GM19328 (cell line): ENCODE results near the gene LASP1NB.
"Not testable (repeated sequence)": the region's sequence is repeated elsewhere in the genome, so short reads cannot be mapped to it uniquely, and the experiment has no call there.

ENCODE experiments used
- ATAC-seq: cut with Tn5 transposase; IDR thresholded peaks from one replicate; pipeline ENCODE4 v1.9.1; 2021; ENCODE audit warnings: mild to moderate bottlenecking, moderate library complexity; ENCODE audit not compliant: unreplicated experiment

Gene LASP1NB

DNA sequence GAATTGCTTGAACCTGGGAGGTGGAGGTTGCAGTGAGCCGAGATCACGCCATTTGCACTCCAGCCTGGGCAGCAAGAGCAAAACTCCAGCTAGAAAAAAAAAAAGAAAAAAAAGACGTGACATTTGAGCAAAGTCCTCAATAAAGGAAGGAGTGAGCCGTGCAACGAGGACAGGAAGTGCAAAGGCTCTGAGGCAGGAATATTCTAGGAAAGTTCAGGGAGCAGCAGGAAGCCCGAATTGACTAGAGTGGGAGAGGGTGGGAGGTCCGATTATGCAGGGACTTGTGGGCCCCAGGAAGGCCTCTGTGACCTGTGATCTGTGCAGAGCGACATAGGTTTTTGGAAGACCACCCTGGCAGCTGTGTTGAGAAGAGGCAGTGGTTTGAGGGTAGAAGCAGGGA lies 8.6 kb upstream of the LASP1NB start:
- ATAC-seq = no peak

DNA sequence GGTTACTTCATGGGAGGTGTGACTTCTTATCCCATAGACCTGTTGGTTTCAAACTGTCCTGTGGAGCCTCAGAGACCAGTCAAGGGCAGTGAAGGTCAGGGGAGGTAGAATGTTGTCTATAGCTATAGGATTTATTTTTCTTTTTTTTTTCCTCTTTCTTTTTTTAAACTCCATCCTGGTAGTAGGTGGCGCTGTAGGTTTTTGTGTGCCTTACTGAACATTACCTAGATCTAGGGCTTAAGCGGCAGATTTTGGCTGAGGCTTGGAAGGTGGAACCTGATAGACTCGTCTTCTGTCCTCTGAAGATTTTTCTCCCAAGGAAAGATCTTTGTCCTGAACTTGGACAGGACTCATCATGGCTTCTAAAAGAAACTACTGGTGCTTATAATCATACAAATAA lies 8.2 kb upstream of the LASP1NB start:
- no peak for ATAC-seq

DNA sequence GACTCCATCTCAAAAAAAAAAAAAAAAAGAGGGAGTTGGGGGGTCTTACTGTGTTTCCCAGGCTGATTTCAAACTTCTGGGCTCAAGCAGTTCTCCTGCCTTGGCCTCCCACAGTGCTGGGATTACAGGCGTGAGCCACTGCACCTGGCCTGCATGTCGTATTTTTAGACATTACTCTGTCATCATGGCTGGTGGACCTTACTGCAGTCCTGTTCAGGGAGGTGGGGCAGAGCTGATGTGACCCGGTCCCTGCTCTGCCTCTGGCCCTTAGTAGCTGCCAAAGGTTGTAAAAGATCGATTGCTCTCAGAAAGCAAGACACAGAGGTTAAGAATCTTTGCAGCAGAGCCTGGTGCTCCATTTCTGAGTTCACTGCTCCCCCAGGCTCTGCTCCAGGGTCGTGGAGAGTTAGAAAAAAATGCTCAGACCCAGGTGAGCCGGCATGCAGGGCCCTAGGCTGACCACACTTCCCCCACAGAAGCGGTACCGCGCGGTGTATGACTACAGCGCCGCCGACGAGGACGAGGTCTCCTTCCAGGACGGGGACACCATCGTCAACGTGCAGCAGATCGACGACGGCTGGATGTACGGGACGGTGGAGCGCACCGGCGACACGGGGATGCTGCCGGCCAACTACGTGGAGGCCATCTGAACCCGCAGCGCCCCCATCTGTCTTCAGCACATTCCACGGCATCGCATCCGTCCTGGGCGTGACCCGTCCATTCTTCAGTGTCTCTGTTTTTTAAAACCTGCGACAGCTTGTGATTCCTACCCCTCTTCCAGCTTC lies 7.1 kb upstream of the LASP1NB start:
- no peak for ATAC-seq

DNA sequence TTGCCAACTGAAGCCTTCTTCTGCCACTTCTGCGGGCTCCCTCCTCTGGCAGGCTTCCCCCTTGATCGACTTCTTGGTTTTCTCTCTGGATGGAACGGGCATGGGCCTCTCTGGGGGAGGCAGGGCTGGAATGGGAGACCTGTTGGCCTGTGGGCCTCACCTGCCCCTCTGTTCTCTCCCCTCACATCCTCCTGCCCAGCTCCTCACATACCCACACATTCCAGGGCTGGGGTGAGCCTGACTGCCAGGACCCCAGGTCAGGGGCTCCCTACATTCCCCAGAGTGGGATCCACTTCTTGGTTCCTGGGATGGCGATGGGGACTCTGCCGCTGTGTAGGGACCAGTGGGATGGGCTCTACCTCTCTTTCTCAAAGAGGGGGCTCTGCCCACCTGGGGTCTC lies 6.5 kb upstream of the LASP1NB start:
- no peak for ATAC-seq

DNA sequence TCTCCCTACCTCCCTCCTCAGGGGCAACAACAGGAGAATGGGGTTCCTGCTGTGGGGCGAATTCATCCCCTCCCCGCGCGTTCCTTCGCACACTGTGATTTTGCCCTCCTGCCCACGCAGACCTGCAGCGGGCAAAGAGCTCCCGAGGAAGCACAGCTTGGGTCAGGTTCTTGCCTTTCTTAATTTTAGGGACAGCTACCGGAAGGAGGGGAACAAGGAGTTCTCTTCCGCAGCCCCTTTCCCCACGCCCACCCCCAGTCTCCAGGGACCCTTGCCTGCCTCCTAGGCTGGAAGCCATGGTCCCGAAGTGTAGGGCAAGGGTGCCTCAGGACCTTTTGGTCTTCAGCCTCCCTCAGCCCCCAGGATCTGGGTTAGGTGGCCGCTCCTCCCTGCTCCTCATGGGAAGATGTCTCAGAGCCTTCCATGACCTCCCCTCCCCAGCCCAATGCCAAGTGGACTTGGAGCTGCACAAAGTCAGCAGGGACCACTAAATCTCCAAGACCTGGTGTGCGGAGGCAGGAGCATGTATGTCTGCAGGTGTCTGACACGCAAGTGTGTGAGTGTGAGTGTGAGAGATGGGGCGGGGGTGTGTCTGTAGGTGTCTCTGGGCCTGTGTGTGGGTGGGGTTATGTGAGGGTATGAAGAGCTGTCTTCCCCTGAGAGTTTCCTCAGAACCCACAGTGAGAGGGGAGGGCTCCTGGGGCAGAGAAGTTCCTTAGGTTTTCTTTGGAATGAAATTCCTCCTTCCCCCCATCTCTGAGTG lies 5.9 kb upstream of the LASP1NB start:
- ATAC-seq = no peak

DNA sequence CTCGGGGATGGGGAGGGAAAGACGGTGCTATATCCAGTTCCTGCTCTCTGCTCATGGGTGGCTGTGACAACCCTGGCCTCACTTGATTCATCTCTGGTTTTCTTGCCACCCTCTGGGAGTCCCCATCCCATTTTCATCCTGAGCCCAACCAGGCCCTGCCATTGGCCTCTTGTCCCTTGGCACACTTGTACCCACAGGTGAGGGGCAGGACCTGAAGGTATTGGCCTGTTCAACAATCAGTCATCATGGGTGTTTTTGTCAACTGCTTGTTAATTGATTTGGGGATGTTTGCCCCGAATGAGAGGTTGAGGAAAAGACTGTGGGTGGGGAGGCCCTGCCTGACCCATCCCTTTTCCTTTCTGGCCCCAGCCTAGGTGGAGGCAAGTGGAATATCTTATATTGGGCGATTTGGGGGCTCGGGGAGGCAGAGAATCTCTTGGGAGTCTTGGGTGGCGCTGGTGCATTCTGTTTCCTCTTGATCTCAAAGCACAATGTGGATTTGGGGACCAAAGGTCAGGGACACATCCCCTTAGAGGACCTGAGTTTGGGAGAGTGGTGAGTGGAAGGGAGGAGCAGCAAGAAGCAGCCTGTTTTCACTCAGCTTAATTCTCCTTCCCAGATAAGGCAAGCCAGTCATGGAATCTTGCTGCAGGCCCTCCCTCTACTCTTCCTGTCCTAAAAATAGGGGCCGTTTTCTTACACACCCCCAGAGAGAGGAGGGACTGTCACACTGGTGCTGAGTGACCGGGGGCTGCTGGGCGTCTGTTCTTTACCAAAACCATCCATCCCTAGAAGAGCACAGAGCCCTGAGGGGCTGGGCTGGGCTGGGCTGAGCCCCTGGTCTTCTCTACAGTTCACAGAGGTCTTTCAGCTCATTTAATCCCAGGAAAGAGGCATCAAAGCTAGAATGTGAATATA lies 4.8 kb upstream of the LASP1NB start:
- ATAC-seq = no peak

DNA sequence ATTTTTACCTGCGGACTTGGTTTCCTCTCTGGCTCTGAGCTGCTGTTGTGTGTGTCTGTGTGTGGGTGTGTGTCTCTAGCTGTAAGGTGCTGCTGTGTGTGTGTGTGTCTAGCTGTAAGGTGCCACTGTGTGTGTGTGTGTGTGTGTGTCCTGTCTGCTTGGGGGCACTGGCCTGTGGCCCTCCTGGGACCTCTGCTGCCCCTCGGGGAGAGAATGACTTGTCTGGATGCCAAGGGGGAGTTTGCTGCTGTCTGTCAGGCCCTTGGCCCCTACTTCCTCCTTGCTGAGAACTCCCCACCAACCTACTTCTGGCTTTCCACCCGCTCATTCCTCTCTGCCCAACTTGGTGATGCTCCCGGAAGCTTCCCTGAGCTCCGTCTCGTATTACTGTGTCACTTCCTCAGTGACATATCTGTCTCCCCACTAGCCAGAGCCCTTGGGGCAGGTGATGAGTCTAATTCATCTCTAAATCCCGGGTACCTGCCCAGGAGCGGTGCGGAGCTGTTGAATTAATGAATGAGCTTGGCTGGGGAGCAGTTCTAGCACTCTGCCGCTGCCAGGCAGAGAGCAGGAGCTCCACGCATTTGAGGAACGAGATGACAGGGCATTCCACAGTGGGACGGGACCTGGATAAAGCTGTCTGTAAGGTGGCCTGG lies 3.5 kb upstream of the LASP1NB start:
- ATAC-seq = no peak

DNA sequence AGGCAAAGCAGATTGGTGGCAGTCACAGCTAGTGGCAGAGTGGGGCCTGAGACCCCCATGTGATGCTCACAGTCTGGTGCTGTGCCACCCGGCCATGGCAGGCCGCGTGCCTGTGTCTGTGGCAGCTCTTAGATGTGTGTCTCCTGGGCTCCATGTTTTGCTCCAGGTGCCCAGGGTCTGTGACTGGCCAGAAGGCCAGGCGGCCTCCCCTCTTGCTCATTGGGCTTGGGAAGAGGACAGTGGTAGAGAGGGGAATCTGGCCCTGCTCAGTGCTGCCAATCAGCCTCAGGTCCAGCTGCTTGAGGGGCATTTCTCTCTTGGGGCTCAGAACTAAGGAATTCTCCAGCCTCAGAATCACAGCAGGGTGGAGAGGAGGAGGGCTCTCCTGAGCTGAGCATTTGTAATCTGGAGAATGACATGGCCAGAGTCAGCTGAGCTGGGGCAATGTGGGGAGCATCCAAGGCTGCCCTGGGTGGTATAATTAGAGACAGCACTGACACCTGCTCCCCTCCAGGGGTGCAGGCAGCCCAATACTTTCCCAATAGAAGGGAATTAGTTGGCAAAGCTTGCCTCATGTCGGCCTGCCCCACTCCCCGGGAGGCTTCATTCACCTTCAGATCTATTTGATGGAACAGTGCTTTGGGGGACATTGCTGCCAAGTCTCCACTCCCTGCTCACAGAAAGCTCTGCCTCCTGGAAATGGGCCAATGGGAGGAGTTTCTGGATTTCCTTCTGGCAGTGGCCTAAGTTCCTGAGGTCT lies 2.7 kb upstream of the LASP1NB start:
- no peak for ATAC-seq

DNA sequence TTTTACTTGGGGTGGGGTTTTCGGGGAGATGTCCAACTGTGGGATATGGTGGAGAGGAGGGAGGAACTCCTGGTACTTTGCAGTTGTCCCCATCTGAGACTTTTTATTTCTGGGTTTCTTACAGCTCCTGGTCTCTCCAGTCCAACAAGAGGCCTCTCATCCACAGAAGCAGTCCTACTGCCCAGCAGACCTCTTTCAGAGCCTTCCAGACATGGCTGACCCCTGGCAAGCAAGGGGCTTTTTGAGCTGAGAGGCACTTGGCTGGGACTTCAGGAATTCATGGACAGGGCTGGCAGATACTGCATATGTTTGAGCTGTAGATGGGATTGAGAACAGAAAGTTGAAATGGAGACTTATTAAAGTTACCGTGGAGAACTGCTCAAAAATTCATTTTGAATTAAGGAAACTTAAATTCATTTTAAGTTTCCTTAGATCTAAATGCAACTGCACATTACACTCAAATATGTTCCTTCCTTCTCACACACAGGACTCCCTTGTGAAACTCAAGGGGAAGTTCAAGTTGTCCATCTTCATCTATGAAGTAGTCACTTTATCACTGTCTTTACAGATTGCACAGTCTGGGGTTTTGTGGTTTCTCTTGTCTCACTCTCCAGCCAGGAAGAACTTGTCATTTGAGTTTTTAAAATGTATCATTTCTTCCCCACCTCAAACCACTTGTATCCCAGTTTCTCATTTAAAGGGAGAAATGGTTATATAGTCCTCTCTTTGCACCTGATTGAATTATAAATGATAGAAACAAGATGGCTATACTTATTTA lies 1.1 kb downstream of the LASP1NB start:
- no peak for ATAC-seq

DNA sequence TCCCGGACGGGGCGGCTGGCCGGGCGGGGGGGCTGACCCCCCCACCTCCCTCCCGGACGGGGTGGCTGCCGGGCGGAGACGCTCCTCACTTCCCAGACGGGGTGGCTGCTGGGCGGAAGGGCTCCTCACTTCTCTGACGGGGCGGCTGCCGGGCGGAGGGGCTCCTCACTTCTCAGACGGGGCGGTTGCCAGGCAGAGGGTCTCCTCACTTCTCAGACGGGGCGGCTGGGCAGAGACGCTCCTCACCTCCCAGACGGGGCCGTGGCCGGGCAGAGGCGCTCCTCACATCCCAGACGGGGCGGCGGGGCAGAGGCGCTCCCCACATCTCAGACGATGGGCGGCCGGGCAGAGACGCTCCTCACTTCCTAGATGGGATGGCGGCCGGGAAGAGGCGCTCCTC lies 5.4 kb downstream of the LASP1NB start:
- ATAC-seq = not testable (repeated sequence)

DNA sequence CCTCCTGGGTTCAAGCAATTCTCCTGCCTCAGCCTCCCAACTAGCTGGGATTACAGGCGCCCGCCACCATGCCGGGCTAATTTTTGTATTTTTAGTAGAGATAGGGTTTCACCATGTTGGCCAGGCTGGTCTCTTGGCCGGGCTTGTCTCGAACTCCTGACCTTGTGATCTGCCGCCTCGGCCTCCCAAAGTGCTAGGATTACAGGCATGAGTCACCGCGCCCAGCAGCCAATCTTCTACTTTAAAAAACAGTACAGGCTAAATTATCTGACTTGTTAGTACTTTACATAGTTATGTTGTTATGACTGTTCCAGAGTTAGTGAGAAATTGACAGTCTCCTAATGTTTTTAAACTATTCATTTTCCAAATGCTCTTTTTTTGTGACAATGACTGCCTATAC lies 8.5 kb downstream of the LASP1NB start:
- ATAC-seq = not testable (repeated sequence)

DNA sequence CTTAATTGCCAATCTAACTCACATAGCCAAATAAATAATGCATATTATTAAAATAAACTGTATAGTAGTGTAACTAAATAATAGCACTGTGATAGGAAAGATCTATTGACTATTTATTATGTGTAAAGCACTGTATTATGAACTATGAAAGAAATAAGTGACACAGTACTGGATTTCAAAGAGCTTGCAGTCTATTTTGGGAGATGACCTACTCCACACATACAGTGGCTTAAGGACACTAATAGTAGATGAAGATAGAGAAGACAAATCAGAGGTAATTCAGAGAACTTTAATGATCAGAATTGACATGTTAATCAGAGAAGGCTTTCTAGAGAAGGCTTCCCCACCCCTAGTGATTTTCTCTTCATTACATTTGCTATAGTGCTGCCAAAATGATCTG lies 14.6 kb downstream of the LASP1NB start:
- ATAC-seq = no peak

DNA sequence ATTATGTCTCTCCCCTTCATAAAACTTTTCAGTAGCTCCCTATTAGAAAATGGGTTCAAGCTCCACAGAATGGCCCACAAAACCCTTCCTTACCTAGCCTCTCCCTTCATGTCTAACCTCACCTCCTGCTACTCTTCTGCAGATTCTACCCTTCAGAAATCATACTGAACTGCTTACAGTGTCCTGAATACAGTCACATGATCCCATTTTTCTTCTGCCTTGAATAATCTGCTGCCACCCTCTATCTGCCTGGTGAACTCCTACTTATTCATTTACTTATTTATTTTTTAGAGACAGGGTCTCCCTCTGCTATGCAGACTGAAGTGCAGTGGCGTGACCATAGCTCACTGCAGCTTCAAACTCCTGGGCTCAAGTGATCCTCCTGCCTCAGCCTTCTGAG lies 15.0 kb downstream of the LASP1NB start:
- ATAC-seq = no peak

DNA sequence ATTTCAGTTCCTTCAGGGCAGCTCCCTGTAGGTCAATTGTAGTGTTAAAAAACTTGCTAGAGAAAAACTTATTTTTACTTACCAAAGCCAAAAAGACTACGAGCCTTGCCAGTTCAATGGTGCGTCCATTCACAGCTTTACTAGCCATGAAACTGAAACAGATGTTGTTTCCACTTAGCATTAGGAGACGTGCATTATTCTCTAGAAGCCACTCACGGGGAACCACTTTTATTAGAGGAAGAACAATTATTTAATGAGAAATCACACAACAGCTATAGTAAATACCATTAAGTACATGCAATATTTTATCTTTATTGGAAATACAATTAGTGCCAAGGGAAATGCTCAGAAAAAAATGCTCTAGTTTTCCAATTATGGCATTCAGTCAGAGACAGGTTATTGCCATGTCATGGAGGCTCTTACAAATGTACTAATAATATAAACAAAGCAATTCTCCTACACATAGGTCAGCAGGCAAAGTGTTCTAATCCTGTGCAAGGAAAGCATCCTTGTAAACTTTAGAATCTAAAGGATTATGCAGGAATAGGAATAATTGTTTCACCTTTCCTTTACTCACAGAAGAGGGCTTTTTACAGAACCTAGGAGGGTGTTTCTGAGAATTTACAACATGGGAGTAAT lies 17.4 kb downstream of the LASP1NB start:
- no peak for ATAC-seq

DNA sequence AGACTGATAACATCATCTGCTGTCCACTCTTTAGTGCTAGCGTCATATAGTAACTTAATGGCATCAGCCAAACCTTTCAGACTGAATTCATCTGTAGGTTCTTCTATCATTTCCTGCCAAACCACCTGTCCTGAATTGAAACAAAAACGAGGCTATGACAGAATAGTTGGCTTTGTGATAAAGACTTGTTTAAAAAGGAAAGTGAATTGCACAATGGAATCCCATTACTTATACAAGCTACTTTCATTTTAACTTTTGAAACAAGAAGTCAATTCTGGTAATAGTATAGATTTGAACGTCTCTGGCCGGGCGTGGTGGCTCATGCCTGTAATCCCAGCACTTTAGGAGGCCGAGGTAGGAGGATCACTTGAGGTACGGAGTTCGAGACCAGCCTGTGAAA lies 18.2 kb downstream of the LASP1NB start:
- no peak for ATAC-seq

DNA sequence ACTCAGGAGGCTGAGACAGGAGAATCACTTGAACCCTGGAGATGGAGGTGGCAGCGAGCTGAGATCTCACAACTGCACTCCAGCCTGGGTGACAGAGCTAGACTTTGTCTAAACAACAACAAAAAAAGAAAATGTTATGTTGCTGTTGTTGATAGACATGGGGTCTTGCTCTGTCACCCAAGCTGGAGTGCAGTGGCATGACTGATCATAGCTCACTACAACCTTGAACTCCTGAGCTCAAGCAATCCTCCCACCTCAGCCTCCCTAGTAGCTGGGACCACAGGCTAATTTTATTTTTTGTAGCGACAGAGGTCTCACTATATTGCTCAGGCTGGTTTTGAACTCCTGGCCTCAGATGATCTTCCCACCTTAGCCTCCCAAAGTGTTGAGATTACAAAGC lies 21.8 kb downstream of the LASP1NB start:
- no peak for ATAC-seq

DNA sequence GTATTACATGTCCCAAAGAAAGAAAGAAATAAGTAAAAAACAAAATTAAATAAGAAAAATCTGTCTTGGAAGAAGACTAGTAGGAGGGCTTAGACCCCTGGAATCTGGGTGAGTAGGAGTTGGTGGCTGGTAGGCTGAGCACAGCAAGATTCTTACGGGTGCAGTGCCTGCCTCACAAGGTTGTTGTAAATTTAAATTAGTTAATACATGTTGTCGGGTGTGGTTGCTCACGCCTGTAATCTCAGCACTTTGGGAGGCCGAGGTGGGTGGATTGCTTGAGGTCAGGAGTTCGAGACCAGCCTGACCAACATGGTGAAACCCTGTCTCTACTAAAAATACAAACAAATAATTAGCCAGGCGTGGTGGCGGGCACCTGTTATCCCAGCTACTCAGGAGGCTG lies 28.4 kb downstream of the LASP1NB start:
- not testable (repeated sequence) for ATAC-seq

DNA sequence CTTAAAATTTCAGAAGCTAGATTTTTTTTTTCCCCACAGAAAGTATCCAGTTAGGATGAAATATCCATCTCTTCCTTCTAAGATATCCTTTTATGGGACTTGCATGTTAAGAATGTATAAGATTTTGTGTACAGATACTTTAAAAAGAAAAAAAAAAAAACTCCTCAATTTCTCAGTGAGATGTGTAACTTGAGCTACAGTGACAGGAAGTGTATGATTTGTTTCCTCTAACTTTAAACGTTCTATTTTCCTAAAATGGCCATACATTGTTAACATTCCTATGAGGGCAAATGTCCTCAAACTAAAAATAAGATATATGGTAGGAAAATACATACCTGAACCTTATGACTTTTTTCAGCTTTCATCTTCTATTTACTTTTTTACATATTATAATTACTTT lies 32.9 kb downstream of the LASP1NB start:
- ATAC-seq = no peak

DNA sequence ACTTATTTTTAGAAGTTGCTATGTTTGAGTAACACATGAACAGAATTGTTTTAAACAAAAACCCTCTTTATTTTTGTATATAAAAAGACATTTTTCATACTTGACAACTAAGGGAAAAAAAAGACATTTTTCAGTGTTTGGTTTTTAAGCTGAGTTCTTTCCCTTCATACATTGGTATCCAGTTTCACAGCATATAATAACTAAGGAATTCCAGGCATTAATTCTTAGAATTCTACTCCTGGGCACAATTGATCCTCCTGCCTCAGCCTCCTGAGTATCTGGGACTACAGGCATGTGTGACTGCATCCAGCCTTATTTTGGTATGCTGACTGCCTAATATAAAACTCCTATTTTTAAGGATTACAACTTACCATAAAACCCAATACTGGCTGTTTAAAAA lies 33.3 kb downstream of the LASP1NB start:
- no peak for ATAC-seq
